Activated T-cell treated with anti-CD3 and anti-CD28 coated beads for 4 hours (primary cell): ENCODE data around the gene EMD.
"Not testable (repeated sequence)": the region's sequence is repeated elsewhere in the genome, so short reads cannot be mapped to it uniquely, and the experiment has no call there.

Experiments
- DNase-seq: peaks from one replicate; pipeline ENCODE4 v3.0.0-alpha.2; 2020

EMD gene

DNA sequence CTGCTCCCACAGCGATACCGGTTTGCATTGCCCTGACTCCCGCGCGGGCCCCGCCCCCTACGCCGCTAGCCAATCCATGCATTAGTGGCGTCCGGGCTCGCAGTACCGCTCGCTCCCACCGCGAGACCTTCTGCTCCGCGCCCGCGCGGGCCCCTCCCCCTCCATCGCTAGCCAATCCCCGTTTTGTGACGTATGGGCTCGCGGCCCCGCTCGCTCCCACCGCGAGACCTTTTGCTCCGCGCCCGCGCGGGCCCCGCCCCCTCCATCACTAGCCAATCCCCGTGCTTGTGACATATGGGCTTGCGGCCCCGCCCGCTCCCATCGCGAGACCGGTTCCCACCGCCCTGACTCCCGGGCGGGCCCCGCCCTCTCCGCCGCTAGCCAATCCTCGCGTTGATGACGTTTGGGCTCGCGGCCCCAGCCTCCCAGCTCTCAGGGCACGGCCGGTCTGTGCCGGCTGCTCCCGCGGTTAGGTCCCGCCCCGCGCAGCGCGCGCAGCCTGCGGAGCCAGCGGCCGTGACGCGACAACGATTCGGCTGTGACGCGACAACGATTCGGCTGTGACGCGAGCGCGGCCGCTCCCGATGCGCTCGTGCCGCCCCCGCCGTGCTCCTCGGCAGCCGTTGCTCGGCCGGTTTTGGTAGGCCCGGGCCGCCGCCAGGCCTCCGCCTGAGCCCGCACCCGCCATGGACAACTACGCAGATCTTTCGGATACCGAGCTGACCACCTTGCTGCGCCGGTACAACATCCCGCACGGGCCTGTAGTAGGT, at the start of gene EMD:
EMD (plus strand) TSS at position 497 of the 770 bp plus-strand sequence; CDS start at position 687, 190 bp downstream.
- DNase-seq = peak; percentile 85

DNA sequence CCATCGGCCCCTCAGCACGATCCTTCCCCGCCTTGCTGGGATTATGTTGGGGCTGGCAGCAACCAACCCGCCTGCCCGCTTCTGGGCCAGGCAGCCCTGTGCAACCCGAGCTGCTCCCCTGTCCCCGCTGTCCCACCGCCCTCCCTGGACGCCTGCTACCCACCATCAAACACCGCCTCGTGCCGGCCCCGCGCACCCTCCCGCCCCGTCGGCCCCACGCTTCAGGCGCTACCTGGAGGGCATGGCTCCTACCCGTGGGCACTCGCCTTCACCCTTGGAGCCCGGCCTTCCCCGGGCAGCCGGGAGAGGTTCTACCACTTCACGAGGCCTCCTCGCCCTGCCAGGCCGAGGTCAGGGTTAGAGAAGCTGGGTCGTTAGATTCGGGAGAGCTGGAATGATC, 46.5 kb upstream of the EMD start:
- DNase-seq = no peak

GRCh38 chrX:154333116-154333515, 46.0 kb upstream of the EMD start:
- DNase-seq = no peak

GRCh38 chrX:154333837-154334271, 45.2 kb upstream of the EMD start:
- no peak for DNase-seq

- DNase-seq = no peak
Measured at GRCh38 chrX:154334496-154334895, 44.6 kb upstream of the EMD start.

DNA sequence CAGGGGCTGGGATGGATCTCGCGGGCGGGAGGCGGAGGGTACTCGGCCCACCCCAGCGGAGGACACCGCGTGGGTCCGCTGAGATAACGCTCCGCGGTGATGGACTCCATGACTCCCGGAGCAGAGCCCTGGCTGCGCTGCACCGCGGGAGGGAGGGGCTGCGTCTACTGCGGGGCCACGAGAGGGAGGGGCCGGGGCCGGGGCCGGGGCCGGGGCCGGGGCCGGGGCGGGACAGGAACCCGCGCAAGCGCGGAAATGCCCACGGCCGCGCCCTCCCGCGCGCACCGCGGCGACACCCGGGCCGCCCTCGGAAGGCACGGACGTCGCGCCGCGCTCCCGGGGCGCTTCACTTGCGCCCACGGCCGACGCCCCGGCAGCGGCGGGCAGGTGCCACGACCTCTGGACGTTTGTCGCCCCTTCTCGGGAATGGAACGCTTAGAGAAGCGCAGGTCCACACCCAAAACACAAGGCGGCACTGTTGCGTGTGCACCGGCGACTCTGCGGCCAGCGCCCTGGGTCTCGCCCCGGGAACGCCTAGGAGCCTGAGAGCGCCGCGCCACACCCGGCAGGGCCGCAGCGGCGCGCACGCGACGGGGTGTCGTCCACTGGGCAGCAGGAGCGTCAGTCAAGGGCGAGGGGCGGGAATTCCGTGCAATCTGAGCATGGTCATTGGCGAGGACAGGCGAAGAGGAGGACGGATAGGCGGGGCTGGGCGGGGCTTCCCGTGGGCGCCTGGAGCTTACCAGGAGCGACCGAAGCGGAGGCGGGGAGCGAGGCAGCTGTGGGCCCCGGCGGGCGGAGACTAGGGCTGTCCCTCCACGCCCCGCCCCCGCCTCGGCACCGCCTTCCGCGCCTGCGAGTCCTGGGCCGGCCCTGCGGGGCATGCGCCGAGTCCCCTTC, 37.4 kb upstream of the EMD start:
- DNase-seq = not testable (repeated sequence)

- not testable (repeated sequence) for DNase-seq
Measured at GRCh38 chrX:154343063-154343462, 36.0 kb upstream of the EMD start.

GRCh38 chrX:154343620-154344019, 35.5 kb upstream of the EMD start:
- DNase-seq = not testable (repeated sequence)

- DNase-seq = no peak
Measured at GRCh38 chrX:154348114-154348531, 31.0 kb upstream of the EMD start.

DNA sequence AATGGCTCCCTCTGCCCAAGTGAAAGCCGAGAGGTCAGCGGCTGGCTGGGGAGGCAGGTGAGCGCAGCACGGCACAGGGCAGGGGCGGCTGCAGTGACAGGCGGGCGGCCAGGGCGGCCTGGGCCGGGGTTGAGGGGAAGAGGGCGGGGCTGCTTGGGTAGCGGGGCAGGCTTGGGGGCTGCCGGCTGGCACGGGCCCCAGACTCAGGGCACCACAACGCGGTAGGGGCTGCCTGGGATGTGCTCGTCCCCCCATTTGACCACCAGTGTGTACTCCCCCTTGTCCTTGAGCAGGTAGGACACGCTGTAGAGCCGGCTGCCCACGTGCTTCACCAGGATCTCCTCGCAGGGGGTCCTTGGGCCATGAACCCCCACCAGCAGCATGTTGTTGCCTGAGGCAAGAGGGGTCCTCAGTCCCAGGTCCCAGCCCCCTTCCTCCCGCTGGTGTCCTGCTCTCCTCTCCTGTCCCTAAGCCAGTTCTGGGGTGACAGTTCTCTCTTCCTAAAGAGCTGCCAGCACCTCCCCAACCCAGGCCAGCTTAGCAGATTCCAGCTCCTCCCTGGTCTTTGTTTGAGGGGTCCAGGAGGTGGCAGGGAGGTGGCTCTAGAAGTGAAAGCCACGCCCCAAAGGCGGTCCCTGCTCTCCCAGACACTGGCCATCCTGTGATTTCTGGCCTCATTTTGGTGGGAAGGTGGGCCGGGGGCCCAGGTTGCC, 30.3 kb upstream of the EMD start:
- DNase-seq = no peak

GRCh38 chrX:154349359-154349935, 29.6 kb upstream of the EMD start:
- DNase-seq = no peak

DNA sequence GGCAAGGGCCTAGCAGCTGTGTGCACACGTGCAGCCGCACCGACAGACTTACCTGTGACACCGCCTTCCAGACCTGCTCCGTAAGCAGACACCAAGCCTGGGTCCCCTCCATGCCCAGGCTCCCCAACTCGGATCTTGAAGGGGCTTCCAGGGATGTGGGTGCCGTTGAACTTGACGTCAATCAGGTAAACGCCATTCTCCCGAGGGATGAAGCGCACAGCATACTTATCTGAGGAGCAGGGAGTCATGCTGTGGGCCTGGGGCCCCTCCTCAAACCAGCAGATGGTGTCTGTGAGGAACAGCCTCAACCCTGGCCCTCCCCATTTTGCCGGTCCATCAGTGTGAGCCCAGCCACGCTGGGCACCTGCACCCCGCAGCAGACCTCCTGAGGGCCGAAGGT, 29.1 kb upstream of the EMD start:
- DNase-seq = no peak

DNA sequence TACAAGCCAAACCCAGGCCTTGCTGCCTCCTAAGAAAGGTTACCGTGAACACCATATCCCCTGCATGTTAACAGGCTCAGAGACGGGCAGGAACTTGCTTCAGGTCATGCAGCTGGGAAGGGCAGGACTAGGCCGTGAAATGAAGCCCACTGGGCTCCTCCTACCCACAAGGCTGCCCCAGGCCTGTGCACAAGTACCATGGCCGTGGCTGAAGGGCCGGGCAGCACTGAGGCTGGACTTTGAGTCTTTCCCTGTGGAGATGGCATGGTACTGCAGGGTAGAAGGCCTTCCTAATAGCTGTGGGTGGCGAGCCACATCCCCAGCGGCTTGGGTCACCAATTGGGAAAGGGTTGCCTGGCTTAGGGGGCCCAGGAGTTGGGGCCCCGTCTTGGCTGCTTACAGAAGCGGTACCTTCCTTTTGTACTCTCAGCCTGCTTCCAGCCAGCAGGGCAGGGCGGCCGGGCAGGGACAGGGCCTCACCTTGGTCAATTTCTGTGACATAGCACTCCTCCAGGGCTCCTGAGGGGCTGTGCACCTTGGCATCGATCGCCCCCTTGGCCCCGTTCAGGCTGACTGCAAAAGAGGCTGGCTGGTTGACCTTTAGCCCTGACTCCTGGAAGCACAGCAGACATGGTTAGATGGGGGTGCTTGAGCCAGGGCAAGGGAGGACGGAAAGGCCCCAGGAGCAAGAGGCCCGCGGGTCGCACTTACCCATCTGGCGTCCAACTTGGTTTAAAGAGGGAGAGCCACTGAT, 28.5 kb upstream of the EMD start:
- no peak for DNase-seq

DNA sequence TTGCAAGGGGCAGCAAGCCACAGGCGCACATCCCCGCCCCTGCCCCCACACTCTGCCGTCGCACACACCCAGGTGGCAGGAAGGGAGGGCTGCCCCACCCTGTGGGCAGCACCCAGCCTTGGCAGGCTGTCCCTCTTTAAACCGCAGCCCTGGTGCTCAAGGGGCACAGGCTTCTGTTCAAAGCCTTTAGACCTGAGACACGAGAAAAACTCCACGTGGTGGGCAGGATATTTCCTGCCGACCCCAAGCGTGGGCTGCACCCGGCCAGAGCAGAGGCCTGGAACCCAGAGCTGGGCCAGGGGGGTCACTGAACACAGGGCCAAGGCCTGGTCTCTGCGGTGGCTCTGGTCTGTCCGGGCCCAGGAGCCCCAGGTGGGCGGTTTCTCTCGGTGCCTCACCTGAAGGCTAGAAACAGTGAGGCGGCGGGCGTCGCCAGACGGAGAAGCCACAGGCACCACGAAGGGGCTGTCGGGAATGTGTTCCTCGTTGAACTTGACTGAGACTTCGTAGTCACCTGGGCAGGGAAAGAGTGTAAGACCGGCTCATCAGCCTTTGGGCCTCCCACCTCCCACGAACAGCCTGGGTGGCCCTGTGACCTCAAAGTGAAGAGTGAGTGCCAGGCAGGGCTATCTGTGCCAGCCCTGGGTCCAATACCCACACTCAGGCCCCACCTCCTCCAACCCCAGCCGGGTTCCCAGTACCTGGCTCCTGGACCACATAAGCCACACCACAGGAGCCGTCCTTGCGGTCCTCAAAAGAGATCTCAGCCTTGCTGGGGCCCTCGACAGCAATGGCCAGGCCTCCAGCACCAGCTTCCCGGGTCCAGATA, 27.7 kb upstream of the EMD start:
- DNase-seq = no peak

DNA sequence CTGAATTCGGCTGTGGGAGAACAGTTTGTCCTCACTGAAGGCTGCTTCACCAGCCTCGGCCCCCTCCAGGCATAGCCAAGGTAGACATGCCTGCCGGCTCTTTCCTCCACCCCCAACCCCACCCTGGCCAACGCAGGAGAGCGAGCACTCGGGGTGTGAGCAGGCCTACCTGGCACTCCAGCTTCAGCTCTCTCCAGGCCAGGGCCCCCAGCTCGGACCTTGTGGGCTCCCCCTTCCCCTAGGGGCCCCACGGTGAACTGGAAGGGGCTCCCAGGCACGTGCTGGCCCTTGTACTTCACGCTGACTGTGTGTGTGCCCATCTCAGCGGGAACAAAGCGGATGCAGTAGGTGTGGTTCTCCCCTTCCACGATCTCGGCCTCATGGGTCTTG, 27.1 kb upstream of the EMD start:
- no peak for DNase-seq

GRCh38 chrX:154352466-154352865, 26.6 kb upstream of the EMD start:
- DNase-seq = no peak

DNA sequence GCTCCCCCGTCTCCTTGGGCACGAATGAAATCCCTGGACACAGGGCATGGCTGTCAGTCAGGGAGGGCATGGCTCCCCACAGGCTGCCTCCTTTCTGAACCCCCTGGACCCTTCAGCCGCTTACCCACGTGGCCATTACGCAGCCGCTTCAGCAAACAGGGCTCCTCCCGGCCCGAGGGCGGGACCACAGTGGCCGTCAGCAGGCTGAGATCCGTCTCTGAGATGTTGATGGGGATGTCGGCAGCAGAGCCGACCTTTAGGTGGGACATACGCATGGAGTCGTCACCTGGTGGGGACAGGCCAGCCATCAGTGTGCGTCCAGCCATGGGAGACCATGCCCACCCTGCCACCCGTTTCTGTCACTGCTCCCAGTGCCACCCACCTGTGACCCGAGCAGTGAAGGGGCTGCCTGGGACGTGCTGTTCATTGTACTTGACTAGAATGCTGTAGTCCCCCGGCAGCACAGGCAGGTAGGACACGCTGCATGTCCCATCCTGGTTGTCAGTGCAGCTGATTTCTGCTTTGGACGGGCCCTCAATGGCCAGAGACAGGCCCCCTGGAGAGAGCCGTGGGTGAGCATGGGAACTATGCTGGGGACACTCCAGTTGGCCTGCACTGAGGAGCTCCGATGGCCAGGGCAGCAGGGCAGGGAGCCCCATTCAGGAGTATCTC, 25.8 kb upstream of the EMD start:
- DNase-seq = no peak

- DNase-seq = no peak
Measured at GRCh38 chrX:154354013-154354412, 25.1 kb upstream of the EMD start.

DNA sequence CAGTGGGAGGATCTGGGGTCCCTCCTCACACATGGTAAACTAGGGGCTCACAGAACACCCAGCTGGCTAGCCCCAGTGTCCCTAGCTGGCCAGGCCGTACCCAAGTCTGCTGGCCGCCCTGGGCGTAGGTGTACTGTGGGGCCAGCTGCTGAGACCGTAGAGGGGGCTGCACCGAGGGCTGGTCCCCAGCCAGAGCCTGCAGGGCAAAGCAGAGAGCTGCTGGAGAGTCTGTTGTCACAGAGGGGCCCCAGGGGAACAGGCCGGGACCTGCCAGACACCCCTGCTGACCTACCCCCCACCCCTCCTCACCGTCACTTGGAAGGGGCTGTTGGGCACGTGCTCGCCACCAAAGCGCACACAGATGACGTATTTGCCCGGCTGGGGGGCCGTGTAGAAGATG, 24.6 kb upstream of the EMD start:
- DNase-seq = no peak

- DNase-seq = no peak
Measured at GRCh38 chrX:154355094-154355775, 23.9 kb upstream of the EMD start.
